CD4-positive, alpha-beta T cell treated with Interleukin-15 for 1 hour (primary cell): ENCODE measurements around the gene TBC1D23.
"Not testable (repeated sequence)": the region's sequence is repeated elsewhere in the genome, so short reads cannot be mapped to it uniquely, and the experiment has no call there.

Source experiments
- DNase-seq: peaks from one replicate; pipeline ENCODE4 v3.0.0-alpha.2; 2020

Gene TBC1D23

GRCh38 chr3:100260685-100261484 lies at the start of gene TBC1D23:
TSS of gene TBC1D23 (plus strand) at chr3:100260992. CDS start at chr3:100261019, 27 bp downstream.
- peak; percentile 99 for DNase-seq

DNA sequence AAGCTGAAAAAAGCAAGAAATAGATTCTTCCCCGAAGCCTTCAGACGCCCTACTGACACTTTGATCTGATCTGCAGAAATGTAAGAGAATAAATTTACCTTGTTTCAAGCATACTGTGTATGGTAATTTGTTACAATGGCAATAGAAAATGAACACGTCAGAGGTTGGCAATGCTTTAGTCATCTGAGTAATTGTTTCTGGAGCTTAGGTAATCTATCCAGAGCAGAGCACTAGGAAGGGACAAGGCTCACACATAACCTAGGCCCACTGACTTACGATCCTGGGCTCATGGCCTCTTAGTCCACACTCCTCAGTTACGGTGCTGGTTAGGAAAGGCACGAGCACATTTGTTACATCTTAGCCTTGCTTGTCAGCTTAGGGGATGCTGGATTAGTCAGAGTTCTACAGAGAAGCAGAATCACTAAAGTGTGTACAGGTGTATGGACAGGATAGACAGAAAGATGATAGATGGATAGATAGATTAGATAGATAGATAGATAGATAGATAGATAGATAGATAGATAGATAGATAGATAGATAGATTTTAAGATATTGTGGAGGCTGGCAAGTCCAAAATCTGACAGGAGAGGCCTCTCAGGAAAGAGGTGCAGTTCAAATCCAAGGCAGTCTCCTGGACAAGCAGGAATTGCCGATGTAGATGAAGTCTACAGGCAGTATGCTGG lies 46.8 kb upstream of the TBC1D23 start:
- DNase-seq: no peak

DNA sequence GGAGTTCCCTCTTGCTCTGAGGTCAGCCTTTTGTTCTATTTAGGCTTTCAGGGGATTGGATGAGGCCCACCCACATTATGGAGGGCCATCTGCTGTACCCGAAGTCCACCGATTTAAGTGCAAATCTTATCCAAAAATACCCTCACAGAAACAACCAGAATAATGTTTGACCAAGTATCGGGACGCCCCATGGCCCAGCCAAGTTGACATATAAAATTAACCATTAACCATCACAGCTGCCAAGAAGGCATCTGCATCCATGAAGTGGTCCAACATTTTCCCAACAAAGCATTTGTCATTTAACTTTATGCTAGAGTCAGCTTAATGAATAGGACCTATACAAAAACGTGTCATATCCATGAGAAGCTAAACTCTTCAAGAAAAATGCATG lies 46.2 kb upstream of the TBC1D23 start:
- no peak for DNase-seq

DNA sequence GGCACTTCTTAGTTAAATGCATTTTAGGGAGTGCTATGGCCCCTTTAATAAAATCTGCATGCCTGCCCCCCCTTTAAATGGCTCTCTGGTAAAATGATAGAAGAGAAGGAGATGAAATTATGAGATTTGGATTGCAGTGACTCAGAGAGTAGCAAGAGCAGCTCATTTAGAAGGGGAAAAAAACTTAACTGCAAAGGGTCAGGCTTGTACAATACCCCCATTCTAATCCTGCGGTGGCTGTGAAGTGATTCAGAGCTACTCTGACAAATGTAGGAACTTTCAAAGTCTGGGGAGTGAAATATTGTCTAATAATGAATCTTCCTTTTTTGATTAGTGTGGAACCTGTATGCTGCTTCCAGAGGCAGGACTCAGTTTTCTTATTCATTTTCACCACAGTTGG lies 44.1 kb upstream of the TBC1D23 start:
- no peak for DNase-seq

DNA sequence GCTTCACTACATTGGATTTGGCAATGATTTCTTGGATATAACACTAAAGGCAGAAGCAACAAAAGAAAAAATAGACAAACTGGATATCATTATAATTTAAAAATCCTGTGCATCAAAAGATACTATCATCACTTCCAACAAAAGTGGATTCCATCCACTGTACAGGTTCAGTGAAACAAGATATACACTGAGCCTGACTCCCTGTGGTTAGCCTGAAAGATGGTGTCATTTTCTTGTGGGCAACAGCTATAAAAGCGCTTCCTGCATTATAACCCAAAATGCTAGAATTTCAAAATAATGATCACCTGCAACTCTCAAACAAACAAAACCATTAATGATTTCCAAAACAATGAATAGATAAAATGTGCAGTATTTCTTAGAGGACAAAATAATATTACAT lies 39.6 kb upstream of the TBC1D23 start:
- no peak for DNase-seq

- no peak for DNase-seq
These were observed 35.6 kb upstream of the TBC1D23 start for GRCh38 chr3:100225193-100225592.

GRCh38 chr3:100225883-100226282 lies 34.9 kb upstream of the TBC1D23 start:
- DNase-seq: no peak

- DNase-seq: no peak
These were observed 33.9 kb upstream of the TBC1D23 start for GRCh38 chr3:100226712-100227429.

GRCh38 chr3:100227511-100227921 lies 33.3 kb upstream of the TBC1D23 start:
- DNase-seq: no peak

GRCh38 chr3:100228247-100228646 lies 32.5 kb upstream of the TBC1D23 start:
- DNase-seq: no peak

DNA sequence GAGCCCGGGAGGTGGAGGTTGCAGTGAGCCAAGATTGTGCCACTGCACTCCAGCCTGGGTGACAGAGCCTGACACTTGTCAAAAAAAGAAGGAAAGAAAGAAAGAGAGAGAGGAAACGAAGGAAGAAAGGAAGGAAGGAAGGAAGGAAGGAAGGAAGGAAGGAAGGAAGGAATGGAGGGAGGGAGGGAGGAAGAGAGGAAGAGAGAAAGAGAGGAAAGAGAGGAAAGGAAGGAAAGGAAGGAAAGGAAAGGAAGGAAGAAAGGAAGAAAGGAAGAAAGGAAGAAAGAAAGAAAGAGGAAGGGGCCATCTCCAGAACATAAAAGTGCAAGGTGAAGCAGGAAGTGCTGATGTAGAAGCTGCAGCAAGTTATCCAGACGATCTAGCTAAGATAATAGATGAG lies 31.6 kb upstream of the TBC1D23 start:
- not testable (repeated sequence) for DNase-seq

DNA sequence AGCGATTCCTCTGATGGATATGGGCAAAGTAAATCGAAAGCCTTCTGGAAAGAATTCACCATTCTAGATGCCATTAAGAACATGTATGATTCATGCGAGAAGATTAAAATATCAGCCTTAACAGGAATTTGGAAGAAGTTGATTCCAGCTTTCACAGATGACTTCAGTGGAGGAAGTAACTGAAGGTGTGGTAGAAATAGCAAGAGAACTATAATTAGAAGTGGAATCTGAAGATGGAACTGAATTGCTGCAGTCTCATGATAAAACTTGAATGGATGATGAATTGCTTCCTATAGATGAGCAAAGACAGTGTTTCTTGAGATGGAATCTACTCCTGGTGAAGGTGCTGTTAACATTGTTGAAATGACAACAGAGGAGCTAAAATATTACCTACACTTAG lies 30.1 kb upstream of the TBC1D23 start:
- no peak for DNase-seq

DNA sequence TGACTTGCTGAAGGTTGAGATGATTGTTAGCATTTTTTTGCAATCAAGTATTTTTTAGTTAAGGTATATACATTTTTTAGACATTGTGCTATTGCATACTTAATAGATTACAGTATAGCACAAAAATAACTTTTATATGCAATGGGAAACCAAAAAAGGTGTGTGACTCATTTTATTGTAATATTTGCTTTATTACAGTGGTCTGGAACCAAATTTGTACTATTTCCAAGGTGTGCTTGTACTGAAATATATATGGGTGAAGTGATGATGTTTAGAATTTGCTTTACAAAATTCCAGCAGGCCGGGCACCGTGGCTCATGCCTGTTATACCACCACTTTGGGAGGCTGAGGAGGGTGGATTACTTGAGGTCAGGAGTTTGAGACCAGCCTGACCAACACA lies 29.1 kb upstream of the TBC1D23 start:
- DNase-seq: no peak

DNA sequence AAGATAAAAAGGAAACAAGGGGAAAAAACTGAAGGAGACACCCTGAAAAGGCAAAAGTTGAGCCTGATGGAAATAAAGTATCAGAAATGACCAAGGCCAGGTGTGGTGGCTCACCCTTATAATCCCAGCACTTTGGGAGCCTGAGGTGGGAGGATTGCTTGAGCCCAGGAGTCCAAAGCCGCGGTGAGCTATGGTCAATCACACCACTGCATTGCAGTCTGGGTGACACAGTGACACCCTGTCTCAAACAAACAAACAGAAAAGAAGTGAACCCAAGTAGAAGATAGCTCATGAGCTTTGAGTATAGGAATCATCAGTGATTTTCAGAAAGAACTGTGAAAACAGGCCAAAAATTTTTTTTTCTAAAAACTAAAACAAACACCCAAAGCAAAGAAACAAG lies 26.4 kb upstream of the TBC1D23 start:
- no peak for DNase-seq

- DNase-seq: no peak
These were observed 22.2 kb upstream of the TBC1D23 start for GRCh38 chr3:100238599-100238998.

GRCh38 chr3:100242471-100242870 lies 18.3 kb upstream of the TBC1D23 start:
- not testable (repeated sequence) for DNase-seq

- DNase-seq: no peak
These were observed 16.5 kb upstream of the TBC1D23 start for GRCh38 chr3:100244264-100244663.

DNA sequence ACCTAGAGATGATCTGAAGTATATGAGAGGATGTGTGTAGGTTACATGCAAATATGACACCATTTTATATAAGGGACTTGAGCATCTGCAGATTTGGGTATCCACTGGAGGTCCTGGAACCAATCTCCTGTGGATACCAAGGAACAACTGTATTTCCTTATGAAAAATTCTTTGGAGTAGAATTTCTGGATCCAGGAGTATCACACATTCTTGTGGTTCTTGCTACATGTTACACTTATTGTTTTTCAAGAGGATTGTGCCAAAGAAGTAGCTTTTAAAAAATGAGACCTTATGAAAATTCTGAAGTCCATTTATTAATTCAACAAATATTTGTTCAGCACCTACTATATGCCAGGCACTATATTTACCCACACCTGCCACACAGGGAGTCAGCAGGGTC lies 15.7 kb upstream of the TBC1D23 start:
- DNase-seq: no peak

GRCh38 chr3:100245927-100246326 lies 14.9 kb upstream of the TBC1D23 start:
- no peak for DNase-seq

DNA sequence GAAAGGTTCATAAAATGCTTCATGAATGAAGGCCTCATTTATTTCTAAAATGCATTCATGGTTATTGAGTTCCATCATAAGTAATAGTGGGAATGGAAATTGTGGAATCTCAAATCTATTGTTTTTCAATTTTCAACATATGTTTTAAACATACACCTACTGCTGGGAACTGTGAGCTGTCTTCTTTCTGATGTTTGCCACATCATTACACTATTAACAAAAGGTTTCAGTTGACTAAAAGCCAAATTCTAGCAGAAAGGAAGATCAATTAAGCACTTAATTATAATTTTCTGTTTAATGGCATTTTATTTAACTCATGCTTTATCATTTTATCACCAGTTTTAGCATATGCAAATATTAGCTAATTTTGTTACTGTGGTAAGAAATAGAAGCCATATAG lies 13.8 kb upstream of the TBC1D23 start:
- no peak for DNase-seq

- DNase-seq: no peak
These were observed 8.8 kb upstream of the TBC1D23 start for GRCh38 chr3:100252001-100252400.

DNA sequence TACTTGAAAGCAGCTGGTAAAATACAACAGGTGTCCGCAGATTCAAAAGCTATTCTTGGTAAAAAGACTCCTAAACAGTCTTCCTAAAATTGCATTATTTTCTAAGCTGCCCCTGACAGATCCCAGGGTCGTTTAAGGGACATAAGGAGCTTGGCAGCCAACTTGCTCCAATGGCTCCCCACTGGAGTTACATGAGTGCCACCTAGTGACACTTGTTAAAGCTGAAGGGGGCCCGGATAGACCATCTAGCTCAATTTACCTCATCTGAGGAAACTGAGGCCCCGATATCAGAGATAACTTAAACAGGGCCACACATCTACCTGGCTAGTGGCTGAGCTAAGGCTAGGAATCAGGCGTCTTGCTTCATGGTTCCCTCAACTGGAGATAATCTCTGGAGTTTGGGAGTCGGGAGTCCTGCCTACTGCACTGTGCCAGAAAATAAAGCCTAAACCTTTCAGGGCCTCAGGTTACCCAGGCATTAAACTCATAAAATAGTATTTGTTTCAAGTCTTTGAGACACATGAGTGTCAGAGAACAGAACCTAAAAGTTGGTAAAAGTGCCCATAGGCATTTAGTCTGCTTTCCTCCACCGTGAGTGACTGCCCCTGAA lies 6.5 kb upstream of the TBC1D23 start:
- DNase-seq: peak; percentile 34

GRCh38 chr3:100256731-100257151 lies 4.1 kb upstream of the TBC1D23 start:
- DNase-seq: no peak
